GM08714 (cell line): ENCODE data around the gene ADIPOR2.

ENCODE experiments used
- H3K4me3 ChIP-seq: fragments of 200-500 bp; sonication (Bioruptor generic); 2 replicates; pipeline ENCODE4 v1.5.1; 2014; ENCODE audit warnings: mild to moderate bottlenecking, low read length, inconsistent platforms
- ZNF274 ChIP-seq: IDR thresholded peaks from 2 replicates; pipeline ENCODE4 v1.6.1; 2012; ENCODE audit warnings: mild to moderate bottlenecking, low read depth, low read length

ADIPOR2 gene

GRCh38 chr12:1758376-1758775, 67.5 kb downstream of the ADIPOR2 start:
- no peak overlapping the region for H3K4me3 ChIP-seq
- TF ChIP-seq ZNF274, result no peak

GRCh38 chr12:1758887-1759286, 68.0 kb downstream of the ADIPOR2 start:
- no peak for TF ChIP-seq ZNF274
- no peak overlapping the region for H3K4me3 ChIP-seq

GRCh38 chr12:1760566-1761382, 69.9 kb downstream of the ADIPOR2 start:
- TF ChIP-seq ZNF274, result no peak
- no peak overlapping the region for H3K4me3 ChIP-seq

DNA sequence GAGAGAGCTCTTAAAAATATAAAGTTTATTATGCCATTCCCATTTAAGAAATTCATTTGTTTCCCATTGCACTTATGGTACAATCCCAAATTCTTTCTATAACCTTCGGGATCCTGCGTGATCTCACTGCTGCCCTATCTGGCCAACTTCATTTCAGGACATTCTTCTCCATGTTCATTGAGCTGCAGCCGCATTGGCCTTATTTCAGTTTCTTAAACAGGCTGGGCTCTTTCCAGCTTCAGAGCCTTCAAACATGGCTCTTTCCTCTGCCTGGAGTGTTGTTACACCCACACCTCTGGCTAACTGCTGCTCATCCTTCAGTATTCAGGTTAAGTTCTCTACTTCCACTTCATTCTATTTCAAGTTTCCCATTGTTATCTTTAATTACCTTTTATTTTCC, 71.0 kb downstream of the ADIPOR2 start:
- no peak overlapping the region for H3K4me3 ChIP-seq
- TF ChIP-seq ZNF274, result no peak

GRCh38 chr12:1763153-1763552, 72.3 kb downstream of the ADIPOR2 start:
- no peak for TF ChIP-seq ZNF274
- H3K4me3 ChIP-seq, result no peak overlapping the region

DNA sequence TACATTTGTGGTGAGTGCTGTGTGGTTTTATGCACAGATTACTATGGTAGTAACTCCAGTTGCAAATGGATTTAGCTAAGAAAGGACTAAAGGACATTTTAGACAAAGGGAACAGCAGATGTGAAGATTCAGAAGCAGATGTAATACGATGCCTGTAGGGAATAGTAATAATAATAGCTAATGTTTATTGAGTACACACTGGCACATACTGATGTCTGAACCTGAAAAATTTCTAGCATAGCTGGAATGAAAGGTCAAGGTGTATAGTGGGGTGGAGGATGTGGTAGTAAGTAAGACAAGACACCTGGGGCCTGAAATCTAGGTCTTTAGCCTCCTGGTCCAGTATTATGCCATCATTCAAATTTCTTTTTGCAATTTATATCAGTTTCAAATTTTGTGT, 75.2 kb downstream of the ADIPOR2 start:
- H3K4me3 ChIP-seq, result no peak overlapping the region
- no peak for TF ChIP-seq ZNF274

GRCh38 chr12:1767407-1768090, 76.7 kb downstream of the ADIPOR2 start:
- H3K4me3 ChIP-seq, result no peak overlapping the region
- no peak for TF ChIP-seq ZNF274

DNA sequence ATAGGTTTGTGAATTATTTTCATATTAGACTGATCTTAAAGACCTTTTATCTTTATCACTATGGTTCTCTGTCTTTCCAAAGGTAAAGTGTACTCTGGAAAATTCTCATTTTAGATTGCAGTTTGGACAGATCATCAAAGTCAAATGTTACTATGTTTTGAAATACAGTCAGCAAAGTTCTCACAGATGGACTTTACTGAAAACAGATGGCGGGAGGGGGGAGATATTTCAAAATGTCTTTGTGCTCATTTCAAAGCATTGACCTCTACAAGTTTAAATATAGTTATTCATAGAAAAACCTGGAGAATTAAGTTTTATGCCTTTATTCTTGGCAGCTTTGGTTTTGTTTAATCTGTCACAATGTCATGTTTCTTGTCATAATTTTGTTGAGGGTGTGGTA, 77.7 kb downstream of the ADIPOR2 start:
- no peak overlapping the region for H3K4me3 ChIP-seq
- no peak for TF ChIP-seq ZNF274

- H3K4me3 ChIP-seq, result no peak overlapping the region
- TF ChIP-seq ZNF274, result no peak
Observed at GRCh38 chr12:1769809-1770494, 79.1 kb downstream of the ADIPOR2 start.

GRCh38 chr12:1773937-1774655, 83.2 kb downstream of the ADIPOR2 start:
- no peak overlapping the region for H3K4me3 ChIP-seq
- TF ChIP-seq ZNF274, result no peak

DNA sequence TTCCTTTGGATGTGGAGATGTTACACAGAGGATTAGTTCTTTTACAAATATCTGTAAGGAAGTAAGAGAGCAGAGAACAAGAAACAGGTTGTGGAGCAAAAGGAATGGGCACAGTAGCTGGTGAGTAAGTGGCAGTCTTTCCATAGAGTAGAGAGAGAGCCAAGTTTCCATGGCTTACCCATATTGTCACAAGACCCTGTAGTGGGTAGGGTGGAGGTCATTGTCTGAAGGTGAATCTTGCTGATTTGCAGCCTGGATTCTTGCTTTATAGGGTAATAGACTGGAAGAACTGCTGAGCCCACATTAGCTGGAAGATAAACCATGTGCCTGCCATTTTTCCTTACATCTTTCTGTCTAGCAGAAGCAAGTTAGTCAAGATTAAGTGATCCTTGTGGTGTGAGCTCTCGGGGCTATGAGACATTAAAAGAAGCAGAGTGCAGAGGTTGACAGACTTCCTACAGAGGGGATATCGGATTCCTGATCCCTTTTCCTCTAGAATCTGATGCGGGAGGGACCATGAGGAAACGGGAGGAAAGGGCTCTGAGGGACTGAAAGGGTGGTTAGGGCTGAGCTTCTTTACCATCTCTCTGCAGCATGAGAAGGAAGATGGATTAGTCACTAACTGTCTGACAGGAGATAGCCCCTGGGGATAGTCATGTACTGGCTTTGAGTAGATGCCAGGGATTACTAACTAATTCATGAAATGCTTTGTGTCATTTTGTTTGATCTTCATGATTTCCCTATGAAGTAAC, 85.5 kb downstream of the ADIPOR2 start:
- no peak overlapping the region for H3K4me3 ChIP-seq
- no peak for TF ChIP-seq ZNF274

DNA sequence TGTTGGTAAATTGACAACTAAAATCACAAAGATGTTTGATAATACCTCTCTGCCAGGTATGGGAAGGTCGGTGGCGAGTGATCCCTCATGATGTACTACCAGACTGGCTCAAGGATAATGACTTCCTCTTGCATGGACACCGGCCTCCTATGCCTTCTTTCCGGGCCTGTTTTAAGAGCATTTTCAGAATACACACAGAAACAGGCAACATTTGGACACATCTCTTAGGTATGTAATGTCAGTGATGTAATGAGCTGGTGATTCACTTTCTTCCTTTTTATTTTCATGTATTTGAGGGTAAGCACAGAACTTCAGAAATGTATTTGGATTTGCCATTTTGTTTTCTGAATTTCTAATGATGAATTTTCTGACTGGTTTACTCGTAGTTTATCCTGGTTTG, 86.9 kb downstream of the ADIPOR2 start:
- no peak overlapping the region for H3K4me3 ChIP-seq
- TF ChIP-seq ZNF274, result no peak

GRCh38 chr12:1778911-1779310, 88.0 kb downstream of the ADIPOR2 start:
- no peak for TF ChIP-seq ZNF274
- no peak overlapping the region for H3K4me3 ChIP-seq
